HG02943 (cell line): Measurements from ENCODE around the gene PPP1R14C.
"Not testable (repeated sequence)": the region's sequence is repeated elsewhere in the genome, so short reads cannot be mapped to it uniquely, and the experiment has no call there.

Experiments used
- ATAC-seq: cut with Tn5 transposase; IDR thresholded peaks from one replicate; pipeline ENCODE4 v1.9.1; 2021; ENCODE audit warnings: mild to moderate bottlenecking, low read depth, moderate library complexity; ENCODE audit not compliant: unreplicated experiment

PPP1R14C gene

DNA sequence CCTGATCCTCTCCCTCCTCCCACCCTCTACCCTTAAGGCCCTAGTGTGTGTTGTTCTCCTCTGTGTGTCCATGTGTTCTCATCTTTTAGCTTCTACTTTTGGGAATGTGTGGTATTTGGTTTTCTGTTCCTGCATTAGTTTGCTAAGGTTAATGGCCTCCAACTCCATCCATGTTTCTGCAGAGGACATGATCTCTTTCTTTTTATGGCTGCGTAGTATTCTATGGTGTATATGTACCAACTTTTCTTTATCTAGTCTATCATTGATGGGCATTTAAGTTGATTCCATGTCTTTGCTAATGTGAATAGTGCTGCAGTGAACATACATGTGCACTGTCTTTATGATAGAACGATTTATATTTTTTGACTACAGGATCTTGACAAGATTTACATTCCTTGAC is 44.6 kb downstream of the PPP1R14C start:
- ATAC-seq = not testable (repeated sequence)

DNA sequence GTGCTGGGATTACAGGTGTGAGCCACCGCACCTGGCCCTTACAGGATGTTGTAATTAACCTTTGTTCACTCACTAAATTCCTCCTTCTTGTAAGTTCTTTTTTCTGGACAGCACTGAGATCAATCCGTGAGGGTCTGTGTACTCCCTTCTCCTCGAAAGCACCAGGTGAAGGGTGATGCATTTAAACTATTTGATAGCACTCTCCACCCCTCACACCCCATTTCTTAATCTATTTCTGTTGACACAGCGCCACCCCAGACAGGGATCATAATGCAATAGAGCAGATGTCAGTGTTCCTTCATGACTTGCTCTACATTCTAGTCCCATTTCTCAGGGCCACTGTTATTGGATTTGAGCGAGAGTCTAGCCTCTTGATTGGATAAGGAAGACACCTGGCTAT is 46.3 kb downstream of the PPP1R14C start:
- no peak for ATAC-seq

DNA sequence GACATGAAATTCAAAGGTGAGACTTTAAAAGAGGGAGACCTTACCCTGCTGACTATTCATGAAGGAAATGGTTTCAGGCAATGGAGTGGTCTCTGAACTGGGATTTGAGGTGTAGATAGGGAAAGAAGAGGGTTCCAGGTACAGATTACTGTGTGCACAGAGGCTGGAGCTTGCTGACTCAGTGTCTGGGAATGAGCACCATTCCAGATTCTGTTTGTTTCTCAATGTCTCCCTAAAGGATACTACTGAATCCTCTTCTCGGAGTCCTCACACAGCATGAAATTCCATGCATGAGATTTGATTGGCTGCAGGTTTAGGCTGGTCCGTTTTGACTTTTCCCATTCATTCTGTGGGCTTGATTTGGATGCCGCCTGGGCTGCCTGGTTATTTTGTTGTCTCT is 49.0 kb downstream of the PPP1R14C start:
- ATAC-seq = no peak

DNA sequence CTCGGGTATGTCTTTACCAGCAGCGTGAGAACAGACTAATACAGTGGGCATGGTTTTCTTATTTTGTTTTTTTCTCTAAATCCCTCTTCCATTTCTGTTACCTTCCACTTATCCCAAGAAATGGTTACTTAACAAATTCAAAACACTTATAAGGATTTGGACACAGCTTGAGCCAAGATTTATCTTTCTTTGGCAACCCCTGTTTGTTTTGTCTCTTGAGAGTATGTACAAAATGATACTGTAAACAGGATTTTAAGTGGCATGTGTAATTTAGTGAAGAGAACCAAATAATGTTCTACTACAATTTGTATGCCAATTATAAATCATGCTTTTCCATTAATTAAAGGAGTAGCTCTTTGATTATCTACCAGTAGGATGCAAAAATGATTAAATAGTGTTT is 51.4 kb downstream of the PPP1R14C start:
- ATAC-seq = no peak

DNA sequence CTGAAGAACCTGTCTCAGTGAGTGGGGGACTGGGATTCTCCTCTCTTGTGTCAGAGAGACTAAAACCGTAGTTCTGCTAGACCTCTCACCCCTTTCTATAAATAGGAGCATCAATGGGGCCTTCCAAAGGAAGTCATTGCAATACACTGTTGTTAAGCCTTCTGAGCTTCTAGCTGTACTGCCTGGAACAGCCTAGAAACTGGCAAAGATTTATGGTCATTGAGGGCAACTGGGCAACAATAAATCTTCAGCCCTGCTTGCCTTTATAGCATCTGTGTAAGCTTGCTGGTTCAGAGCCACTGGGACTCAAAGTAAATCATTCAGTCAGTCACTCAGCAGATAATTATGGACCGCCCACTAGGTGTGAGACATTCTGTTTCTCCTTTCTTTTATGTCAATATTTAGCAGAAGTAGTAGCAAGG is 53.2 kb downstream of the PPP1R14C start:
- no peak for ATAC-seq

DNA sequence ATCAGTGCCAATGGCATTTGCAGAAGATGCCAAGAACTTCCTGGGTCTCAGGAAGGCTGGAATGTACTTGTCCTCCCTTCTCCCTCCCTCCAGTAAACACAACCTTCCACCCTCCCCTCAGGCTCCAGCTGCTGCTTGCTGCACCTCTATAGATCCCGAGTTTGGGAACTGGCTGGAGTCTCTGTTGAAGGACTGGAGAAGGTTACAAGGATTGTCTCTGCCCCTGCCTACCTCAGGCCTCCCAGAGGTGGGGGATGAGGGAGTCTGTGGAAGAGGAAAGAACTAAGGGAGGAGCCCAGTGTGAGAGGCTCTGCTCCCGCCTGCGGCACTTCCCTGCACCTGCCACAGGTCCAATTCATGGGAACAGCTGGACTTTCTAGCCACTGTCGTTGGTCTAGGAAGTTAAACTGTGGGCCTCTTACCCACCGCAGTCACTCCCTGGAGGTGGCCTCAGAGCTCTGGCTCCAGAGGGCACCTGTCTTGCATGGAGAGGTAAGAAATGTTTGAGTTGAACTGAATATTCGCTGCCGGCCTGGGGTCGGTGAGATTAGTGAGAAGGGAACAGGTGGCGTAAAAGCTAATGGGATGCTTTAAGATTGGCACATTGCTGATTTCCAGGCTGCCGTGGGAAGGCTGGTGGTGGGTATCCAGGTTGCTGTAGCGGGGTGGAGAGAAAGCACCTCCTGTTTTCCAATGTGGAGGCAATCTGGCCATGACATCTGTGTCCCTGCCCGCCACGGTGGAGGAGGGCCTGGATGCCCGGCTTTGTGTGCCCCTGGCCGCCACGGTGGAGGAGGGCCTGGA is 54.3 kb downstream of the PPP1R14C start:
- no peak for ATAC-seq

DNA sequence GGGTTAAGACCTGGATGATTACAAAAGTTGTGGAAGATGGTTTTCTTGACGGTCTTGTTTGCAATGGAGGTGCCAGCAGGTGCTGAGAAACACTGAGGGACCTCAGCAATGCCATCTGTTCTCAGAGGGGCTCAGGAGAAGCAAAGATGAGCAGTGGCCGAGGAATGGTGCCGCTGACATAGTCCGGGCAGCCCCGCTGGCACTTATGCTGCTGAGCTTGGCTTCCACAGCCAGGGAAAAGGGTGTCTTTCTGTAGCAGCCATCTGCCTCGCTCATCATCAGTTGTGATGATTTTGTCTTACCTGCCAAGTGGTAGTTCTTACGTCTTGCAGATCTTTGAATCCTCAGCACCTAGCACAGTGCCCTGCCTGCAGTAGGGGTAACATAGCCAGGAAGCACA is 55.7 kb downstream of the PPP1R14C start:
- no peak for ATAC-seq

DNA sequence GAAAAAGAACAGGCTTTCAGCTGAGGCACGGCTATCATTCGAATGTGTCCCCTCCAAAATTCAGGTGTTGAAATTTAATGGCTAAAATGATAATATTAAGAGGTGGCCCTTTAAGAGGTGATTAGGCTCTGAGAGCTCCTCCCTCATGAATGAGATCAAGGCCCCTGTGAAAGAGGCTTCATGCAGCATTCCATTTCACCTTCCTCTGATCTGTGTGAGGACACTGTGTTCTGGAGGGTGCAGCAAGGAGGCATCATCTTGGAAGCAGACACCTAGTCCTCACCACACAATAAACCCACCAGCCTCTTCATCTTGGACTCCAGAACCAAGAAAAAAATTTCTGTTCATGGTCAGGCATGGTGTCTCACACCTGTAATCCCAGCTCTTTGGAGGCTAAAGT is 56.4 kb downstream of the PPP1R14C start:
- ATAC-seq = no peak

DNA sequence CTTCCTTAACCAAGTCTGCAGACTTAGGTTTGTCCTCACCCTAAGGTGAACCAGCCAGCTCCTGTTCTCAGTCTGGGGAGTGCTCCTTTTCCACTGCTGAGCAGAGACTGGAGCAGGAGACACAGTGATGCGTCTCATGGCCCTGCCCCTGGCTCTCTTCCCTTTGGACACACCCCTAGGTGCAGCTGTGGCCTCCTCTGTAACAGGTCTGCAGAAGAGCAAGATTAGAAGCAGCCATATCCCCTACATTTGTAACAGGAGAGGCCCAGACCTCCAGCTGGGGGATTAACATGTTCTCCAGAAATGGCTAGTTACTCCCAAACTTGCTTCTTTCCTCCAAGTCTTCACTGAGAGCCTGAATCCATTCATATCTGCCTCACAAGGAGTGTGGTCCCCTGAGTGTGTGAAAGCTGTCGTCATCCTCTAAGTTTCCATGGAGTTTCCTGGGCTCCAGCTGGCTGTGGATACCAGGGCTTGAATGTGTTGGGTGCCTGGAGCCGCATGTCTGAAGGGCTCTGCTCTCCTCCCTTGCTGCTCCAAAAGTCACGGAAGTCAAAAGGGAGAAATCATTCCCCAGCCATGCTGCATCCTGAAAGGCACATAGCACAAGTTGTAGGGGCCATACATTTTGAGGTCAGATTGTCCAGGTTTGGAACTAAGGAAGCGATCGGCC is 57.7 kb downstream of the PPP1R14C start:
- no peak for ATAC-seq

DNA sequence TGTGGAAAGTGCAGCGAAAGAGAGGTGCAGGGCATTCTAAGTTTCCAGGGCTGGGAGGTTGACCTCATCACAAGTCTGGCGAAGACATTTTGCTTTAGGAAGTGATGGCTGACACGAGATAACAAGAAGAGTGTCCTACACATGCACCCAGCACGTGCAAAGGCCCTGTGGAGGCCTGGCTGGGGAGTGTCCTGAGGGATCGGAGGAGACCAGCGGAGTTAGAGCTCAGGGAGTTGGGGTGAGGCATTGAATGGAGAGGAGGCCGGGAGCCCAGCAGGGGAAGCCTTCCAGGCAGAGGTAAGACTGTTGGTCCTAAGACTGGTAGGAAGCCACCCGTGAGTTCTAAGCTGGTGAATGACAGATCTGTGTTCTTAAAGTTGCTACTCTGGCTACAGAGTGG is 58.4 kb downstream of the PPP1R14C start:
- ATAC-seq = no peak

DNA sequence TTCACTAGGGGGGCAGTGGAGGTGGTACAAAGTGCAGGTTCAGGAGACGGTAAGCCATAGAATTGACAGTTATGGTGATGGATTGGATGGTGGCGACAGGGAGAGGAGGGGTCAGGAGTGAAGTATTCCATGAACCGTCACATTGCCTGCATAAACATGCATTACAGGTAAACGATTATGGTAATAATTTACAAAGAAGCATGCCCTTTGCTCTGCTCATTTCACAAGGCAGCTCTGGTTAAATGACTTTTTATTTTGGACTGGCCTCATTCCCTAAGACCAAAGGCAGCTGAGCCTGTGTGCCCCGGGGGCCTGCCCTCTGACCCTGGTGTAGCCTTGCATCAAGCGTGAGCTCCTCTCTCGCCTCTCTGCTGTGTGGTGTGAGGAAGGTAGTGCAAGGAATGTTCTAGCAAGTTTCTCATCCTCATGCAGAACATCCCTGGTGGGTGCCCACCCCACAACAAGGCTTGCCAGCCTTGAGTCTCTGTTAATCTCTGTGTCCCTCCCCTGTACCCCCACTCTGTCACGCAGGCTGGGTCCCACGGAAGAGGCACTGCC is 59.0 kb downstream of the PPP1R14C start:
- no peak for ATAC-seq

DNA sequence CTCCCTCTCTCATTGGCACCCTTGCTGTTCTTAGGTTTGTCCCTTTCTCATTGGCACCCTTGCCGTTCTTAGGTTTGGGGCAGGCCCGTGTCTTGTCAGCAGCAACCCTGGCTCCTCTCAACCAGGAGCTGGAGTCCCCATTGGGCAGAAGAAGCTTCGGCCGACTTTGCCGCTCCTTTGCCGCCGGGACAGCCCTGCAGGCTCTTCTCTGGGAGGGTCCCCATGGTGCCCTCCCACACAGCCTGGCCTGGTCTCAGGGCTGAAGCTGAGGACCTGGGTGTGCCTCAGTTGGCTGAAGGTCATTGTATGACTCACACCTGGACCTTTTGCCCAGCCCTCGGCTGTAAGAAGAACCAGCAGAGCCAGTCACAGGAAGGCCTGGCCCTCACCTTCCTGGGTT is 59.6 kb downstream of the PPP1R14C start:
- ATAC-seq = no peak

DNA sequence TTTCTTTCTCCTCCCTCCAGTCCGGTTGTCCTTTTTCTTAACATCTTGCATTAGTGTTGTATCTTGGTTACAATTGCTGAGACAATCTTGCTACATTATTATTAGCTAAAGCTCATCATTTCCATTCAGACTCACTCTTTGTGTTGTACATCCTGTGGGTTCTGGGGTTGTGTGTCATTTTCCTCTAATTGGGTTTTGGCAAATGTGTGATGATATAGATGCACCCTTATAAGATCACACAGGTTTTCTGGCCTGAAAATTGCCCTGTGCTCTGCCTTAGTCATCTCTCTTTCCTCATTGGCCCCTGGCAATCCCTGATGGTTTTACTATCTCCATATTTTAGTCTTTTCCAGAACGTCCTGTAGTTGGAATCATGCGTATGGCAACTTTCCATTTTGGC is 60.1 kb downstream of the PPP1R14C start:
- no peak for ATAC-seq

DNA sequence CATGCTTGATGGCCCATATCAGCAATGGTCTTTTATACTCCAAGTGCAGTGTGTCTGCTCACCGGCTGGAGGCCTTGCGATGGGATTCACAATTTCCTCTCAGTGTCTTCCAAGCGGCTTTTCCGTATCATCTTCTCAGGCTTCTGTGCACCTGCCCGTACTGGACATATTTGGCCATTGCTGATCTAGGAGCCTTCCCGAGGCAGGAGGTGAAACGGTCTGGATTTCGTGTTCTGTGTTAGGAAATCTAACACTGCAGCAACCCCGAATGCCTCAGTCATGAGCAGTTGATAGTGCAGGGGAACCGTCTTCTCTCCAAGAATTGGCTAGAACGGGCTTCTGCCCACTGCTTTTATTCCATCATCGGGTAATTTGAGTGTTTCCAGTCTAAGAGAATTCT is 60.5 kb downstream of the PPP1R14C start:
- no peak for ATAC-seq

DNA sequence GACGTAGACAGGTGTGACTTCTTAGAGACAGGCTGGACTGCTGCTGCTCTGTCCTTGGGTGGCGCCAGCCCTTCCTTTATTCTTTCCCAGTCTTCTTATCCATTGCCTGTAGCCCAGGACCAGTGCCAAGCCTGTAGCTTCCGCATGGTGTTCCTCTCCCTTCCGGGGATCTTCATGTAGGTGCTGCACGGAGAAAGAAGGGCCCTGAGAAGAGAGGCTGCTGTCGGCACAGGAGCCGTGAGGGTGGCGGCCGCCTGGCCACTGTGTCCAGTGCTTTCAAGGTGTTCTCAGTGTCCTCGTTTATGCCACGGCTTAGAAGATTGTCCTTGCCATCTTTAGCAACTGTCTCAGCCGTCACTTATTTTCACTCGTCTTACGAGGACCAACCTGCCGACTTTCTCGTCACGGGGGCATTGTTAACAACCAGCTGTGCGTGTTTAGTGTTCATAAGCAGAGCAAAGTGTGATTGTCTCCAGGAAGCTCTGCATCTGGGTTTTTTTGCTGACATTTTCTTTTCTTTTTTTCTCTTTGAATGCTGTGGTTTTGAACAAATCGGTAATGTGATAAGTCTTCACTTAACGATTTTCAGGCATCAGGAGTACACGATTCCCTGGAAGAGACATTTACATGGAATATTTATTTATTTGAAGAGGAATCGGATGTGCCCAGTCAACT is 61.2 kb downstream of the PPP1R14C start:
- ATAC-seq = no peak

DNA sequence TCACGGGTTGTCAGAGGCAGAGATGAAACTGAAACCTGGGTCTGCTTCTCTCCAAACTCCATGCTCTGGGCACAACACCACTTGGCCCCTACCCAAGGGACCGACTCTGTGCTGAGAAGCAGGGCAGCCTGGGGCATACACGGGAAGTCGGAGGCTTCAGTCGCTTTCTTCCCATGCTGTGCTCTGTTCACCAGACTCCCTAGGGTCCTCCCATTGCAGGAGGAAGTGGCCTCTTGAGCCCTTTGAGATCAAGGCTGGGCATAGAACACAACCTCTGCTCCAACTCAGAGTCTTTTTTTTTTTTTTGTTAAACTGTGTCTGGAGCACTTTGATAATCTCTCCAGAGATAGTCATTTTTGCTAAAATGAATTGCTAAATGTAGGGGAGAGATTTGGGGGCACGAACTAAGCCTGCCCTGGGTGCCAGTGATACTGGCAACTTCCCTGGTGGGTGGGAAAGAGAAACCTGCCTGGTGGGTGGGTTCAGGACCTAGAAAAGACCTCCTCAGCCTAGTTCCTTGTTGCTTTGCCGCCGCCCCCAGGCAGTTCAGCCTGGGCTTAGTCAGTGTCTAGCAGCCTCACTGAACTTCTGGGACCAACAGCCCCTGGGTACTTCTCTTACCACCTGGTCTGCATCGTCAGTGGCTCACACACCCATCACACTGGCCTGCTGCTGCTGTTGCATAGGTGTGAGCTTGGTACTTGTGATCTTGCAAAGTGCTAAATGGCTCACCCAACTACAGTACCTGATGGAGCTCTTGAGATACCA is 62.0 kb downstream of the PPP1R14C start:
- no peak for ATAC-seq

DNA sequence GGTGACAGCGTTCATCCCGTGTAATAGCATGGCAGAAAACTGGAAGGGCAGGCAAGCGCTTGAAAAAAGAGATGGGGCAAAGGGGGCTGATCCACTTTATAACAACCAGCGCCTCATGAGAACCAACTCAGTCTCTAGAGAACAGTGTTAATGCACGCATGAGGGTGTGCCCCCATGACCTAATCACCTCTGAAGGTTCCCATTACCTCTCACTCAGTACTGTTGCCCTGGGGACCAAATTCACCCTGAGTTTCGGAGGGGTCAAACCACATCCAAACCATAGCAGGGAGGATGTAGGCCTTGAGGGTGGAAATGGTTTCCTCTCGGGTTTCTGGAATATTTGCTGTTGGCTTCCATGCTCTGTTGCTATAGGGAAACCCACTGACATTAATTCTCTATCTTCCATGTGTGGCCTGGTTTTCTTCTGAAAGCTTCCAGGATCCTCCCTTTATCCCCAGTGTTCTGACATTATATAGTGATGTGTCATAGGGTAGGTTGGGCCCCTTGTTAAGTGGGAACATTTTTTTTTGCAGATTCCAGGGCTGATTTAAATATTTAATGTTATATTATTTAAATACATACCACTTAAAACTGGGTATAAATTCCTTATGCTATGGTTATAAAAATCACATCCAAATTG is 65.2 kb downstream of the PPP1R14C start:
- ATAC-seq = no peak

DNA sequence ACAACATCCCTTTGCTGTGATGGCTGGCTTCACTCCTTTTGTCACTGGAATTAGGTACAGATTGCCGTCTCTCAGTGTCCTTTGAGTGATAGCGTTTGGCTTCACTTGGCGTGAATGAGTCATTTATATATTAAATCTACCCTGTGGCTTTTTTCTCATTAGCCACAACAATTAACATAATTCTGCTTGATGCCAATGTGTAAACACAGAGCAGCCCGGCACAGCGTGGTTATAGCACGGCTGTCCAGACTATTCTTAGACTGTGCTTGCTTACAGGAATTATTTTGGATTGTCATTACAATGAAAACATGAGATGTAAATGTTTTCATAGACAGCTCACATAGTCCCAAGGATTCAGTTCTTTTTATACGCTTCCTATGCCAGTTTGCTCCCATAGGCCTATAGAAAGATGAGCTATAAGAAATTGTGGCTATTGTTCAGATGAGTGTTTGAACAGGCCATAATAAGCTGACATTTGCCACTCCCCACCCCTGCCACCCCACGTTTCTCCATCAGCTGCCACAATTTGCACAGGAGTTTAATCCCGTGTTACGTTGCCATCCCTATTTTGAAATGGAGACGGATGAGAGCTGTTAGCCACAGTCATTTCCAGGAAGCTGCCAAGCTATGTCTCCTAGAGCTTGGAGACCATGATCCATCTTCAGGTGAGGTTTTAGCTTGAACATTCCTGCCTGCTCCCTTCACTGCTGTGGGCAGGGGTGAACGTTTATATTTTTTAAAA is 65.9 kb downstream of the PPP1R14C start:
- ATAC-seq = no peak

DNA sequence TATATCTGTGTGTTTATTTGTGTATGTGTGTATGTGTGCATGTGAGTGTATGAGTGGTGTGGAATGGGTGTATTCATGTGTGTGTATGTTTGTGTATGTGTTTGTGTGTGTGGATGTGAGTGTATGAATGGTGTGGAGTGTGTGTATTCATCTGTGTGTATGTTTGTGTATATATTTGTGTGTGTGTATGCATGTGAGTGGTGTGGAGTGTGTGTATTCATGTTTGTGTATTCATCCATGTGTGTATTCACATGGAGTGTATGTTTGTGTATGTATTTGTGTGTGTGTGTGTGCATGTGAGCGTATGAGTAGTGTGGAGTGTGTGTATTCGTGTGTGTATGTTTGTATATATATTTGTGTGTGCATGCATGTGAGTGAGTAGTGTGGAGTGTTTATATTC is 66.6 kb downstream of the PPP1R14C start:
- ATAC-seq = no peak
